Colon (tissue), 2 donors: ENCODE results near the gene CCL1.

Experiments used
- FAIRE-seq: peaks from 2 replicates; lab custom pipeline; 2012; peaks lifted over from hg19 to GRCh38; lab: Jason Lieb, UNC
- donor health status: control.
- donor health status: control.

CCL1 gene, protein sequence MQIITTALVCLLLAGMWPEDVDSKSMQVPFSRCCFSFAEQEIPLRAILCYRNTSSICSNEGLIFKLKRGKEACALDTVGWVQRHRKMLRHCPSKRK

DNA sequence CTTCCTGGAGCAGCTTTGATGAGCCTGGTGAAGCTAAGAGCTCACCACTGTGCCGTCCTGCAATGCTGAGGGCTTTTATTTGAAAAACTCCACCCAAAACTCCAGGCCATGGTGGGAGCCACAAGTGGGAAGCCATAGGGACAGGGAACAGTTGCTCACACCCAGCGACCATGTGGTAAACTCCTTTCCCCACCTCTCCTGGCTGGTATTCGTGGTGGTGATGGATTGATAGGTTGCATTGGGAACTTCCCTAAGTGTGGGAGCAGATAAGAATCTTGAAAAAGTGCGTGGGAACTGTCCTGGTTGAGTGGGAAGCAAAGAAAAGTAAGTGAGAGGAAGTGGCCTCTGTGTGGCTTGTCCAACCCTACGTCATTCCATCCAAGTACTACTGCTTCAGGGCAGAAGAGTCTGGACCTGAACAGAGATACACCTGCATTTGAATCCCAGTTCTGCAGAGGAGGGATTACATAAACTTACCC is at the start of gene CCL1:
TSS of gene CCL1 (minus strand) at position 51 of the 479 bp plus-strand sequence. CDS start 72 bp downstream, outside the sequence.
- no peak for FAIRE-seq

DNA sequence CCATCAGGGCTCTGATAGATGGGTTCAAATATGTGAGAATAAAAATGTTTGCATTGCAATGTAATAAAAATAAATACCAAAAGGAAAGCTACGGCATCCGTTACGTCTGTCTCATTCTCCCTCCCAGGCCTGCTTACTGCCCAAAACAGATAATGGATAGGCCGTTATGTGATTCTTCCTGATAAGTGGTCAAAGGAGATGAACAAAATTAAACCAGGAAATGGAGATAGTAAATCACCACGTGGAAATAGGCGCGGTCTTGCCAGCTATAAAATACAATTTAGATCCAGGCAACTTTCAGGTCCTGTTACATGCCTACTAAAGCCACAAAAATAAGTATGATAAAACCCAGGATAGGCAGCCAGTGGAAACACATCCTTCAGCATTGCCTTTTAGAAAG is 49.5 kb upstream of the CCL1 start:
- no peak for FAIRE-seq

DNA sequence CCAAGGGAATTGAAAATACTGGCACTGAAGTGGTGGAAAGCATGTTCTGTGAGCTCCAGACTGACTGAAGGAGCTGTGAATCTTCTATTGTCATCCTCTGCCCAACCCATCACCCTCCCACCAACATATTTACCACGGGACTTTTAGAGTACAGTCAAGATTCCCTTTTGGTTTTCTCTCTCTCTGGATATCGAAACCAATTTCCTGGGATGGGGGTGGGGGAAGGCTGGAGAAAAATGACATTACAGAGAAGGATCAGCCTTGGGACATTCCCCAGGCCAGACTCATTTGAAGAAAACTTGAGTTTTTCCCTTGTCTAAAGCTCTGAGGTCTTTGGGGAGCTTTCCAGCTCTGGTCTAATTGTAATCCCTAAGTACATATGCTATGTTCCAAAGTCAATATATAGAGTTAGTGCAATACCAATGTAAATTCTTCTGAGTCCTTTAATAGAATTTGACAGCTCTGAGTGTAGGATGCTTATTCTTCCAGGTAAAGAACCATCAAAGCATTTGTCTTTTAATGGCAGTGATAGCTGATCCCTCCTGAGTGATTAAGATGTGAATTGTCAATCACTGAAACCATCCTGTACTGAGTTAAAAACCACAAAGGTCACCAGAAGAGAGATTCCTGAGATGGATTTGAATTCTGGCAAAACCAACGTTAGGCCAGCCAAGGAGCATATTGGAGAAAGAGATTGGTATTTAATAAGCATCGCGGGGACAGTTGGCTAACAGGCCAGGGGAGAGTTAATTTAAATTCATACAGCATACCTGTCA is 48.8 kb upstream of the CCL1 start:
- no peak for FAIRE-seq

DNA sequence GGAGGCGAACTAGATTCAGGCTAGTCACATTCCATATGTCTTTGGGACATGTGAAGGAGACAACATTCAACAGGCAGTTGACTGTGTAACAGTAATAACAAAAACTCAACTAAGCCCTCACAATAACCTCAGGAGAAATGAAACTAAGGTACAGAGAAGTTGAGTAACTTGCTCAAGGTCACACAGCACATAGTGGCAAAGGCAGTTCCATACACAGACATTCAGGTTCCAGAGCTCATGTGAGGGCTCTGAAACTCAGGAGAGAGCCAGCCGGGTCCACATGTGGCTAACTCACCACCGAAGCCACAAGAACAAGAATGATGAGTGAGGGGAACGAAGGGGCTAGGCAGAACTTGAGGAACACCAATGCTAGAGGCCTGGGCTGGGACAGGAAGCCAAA is 46.3 kb upstream of the CCL1 start:
- no peak for FAIRE-seq

DNA sequence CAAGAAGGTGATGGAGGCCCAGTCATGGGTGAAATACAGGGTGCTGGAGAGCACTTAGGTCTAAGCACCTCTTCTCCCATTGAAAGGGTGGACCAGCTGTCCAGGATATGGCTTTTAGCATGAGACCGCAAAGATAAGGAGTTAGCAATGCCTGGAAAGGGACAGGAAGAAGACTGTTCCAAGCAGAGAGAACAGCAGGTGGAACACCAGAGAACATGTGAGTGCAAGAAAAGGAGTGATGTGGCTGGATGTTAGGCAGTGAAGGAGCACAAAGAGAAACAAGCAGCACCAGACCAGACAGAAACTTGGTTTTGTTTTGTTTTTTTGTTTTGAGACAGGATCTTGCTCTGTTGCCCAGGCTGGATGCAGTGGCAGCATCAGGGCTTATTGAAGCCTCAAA is 45.4 kb upstream of the CCL1 start:
- FAIRE-seq, result no peak

DNA sequence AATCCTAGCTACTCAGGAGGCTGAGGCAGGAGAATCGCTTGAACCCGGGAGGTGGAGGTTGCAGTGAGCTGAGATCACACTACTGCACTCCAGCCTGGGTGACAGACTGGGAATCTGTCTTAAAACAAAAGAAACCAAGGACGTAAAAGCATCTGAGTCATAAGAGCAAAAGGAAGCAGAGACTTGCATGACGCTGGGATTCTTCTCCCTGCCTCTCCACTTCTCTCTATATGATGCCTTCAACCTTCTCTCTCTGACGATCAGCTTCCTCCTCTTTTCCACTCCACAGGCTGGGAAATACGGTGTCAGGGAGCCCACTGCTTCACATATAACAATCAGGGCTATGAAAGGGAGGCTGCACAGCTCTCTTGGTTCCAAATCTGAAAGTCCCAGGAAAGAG is 43.2 kb upstream of the CCL1 start:
- FAIRE-seq, result no peak

DNA sequence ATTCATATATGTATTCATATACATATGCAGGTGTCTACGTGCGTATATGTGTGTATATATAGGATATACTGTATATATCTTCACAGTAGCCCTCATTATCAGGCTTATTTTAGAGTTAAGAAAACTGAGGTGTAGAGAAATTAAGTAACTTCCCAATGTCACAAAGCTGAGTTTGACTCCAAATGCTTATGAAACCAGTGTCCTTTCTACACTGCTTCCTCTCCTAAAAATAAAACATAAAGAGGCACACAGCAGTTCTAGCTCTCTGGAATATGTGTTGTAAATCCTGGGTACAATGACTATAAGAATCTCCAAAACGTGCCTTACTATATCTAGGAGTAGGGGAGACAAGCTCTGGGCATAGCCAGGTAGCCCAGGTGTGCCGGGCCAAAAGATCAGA is 40.0 kb upstream of the CCL1 start:
- no peak for FAIRE-seq

DNA sequence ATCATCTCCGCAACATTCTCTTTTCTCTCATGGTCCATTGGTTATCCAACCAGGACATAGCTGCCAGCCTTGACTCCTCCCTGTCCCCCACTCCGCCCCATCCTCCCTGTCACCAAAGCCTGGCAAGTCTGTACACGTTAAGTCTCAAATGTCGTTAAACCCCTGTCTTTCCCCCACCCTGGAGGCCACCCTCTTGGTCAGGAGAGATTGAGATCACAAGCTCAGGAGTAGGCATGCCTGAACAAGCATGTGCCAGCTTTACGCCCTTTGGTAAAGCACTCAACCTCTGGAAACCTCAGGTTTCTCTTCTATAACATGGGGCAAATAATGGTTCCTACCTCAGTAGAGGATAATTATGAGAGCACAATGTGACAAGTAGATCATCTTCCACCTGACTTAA is 38.1 kb upstream of the CCL1 start:
- FAIRE-seq, result no peak

DNA sequence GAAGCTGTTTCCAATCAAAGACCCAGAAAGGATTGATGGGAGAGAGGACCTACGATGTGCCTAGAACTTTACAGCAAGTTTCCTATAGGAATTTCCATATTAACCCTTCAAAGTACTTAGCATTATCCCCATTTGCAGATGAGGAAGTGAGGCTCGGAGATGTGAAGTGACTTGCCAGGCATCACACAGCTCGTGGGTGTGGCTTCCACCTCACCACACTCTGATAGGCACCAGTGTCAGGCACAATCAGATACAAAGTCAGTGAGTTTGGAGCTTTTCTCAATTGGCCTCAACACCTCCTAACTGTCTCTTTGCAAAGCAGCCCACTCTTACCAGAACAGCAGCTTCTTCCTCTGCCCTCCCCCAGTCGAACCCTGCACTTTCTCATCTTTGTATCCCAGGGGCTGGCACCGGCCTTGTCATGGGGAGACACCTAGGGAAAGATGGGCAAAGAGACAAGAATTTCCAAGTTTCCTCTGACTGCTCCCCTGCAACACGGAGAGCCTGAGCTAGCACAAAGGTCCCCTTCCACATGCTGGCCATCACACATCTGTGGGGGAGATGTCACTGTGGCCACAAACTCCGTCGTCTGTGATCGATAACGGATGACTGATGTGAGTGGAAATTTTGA is 37.4 kb upstream of the CCL1 start:
- no peak for FAIRE-seq

DNA sequence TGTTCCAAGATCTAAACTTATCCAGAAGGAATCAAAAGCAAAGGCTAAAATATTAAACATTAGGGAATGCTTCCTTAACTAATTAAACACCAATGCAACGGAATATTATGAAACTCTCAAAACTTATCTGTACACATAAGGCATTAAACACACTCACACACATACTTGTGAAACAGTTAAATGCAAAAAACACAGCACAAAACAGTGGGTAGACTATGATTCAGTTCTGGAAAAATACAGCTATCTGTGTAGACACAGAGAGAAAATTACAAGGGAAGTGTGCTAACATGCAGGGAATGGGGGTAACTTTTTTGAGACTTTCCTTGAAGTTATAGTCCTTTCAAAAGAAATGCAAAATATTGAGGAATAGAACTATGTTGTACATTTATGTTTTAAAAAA is 36.7 kb upstream of the CCL1 start:
- FAIRE-seq, result no peak

DNA sequence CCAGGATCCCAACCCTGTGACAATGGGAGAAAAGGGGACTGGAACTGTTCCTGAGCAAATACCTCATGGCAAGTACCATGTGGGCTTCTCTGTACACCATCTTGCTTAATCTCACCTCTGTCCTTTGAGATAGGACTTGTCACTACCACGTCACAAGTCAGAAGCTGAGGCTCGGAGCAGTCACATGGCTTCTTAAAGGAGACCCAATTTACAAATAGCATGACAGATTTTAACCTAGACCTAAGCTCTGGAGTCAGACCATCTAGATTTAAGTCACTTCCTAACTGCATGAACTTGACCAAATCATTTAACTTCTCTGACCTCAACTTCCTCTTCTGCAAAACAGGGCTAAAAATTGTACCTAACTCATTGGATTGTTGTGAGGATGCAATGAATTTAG is 36.0 kb upstream of the CCL1 start:
- no peak for FAIRE-seq

DNA sequence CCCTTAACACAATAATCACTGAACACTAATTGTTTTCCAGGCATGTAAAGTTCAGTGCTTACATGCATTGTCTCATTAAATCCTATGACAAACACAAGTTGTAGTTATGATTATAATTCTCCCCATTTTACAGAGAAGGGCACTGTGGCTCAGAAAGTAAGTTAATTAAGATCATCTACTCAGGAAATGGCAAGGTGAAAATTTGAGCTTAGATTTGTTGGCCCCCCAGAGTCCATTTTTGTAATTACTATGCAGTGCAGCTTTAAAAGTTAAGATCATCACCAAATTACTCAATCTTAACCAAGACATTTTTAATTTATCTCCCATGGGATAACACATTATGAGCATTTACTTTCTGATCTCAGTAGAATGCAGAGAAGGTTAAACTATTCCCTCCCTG is 34.2 kb upstream of the CCL1 start:
- no peak for FAIRE-seq

DNA sequence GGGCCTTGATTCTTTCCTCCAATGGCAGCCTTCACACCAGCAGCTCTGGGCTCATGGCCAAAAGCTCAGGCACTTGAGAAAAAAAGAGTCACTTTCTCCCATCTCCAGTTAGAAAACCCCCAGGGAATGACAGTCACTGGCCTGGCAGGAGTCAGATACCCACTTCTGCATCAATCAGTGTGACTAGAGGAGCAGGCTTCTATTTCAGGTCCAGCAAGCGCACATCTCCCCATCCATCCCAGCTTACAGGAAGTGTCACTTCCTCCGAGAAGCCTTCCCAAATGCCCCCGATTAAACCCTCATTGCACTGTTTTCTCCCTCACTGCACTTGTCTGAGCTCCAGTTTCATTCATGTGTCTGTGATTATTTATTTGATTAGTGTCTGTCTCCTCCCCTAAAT is 30.4 kb upstream of the CCL1 start:
- no peak for FAIRE-seq

DNA sequence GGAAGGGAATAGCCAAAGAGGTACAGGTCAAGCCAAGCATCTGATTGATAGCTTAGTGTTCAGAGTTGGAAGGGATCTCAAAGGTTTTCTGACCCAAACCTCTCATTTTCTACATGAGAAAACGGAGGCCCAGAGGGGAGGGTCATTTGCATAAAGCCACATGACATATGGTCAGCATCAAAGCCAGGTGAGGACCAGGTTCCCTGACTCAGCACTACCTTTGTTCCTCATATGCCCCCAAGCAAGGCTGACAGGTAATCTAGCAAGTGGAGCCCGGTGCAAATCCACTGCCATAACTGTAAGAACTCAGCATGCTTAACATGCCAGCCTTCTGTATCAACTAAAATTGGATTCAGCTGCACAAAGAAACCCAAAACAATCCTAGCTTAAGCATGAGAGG is 28.2 kb upstream of the CCL1 start:
- no peak for FAIRE-seq

DNA sequence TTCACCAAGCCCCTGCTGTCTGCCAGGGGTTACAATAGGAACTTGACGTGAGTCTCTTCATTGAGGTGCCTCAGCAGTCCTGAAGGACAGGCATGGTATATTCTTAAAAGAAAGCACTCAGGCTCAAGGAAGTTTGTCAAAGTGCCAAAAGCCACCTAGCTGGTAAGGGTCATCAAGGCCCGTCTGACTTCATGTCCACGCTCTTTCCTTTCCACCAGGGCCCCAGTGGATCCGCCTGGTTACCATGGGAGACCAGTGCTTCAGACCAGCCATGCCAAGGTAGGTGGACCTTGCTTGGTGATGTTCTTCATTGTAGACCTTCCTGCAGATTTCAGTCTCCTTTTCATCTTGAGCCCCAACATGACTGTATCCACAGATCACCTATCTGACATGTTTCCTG is 27.6 kb upstream of the CCL1 start:
- FAIRE-seq, result no peak

DNA sequence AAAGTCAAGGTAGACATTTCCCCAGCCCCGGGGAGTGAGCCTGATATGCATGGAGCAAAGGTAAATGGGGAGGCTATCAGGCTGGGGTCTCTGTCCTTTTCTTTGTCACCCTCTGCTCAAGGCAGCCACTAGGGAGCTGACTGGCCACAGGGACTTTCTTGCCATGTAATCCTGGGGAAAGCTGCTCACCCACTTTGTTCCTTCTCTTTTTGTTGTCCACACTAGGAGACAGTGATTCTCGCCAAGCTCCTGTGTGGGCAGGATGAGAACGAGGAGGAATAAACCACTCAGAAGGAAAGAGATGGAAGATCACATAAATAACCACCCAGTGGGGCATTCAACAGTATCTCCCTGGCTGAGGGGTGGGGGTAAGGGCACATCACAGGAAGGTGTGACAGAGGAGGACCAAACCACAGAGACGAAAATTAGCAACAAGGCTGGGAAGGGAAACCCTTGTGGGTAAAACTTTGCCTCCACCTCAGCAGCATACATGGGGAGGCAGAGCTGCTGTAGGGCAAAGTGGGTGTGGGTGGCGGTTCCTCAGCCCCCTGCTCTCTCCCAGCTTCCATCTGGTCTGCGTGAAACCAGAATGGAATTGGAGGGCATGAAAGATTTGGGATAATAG is 26.2 kb upstream of the CCL1 start:
- no peak for FAIRE-seq

DNA sequence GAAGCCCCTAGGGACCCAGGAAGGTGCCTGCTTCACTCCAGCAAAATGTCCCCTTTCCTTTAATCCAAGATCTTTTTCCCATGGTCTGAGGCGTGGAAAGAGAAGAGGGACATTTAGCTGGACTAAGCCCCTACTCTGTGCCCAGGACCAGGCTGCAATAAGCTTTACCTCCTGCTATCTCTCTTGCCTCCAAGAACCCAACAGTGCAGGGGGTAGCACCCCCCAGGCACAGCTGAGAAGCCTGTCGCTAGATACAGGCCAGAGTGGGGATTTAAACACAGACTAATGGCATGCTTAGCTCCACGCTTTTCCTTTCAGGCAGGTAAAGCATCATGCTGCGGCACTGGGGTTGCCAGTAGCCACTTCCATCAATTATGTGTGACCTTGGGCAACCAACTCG is 24.5 kb upstream of the CCL1 start:
- FAIRE-seq, result no peak

DNA sequence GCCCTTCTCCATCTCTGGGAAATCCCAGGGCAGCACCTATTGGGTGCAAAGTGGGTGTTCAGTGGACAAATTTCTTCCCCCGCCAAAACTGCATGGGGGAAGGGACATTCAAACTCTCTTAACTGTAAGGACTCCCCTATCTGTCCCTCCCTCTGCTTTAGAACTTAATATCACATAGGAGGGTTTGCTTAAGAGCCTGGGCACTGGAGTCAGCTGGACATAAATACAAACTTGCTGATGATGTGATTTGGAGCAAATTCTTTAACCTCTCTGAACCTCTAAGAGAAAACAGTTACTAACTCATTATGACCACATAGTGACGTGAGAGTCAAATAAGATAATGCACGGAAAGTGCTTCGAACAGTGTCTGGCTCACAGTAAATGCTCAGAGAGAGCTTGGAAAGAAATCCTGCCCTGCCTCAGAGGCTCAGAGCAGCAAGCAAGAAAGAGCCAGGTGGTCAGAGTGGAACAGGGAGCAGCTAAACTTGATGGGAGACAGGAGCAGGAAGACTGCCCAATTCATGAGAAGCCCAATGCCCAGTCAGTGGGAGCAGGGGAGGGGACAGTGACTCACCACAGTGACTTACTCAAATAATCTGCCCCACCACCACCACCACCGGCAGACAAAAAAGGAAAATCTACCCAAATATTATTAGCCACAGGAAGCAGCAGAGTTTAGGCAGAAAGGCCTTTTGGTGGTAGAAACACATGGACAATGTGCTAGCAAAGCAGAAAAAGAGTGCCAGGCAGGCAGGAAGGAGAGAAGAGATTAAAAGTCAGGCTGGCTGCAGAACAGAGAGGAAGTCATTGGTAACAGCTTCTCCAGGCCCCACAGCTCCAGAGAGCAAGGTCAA is 23.9 kb upstream of the CCL1 start:
- FAIRE-seq, result no peak

DNA sequence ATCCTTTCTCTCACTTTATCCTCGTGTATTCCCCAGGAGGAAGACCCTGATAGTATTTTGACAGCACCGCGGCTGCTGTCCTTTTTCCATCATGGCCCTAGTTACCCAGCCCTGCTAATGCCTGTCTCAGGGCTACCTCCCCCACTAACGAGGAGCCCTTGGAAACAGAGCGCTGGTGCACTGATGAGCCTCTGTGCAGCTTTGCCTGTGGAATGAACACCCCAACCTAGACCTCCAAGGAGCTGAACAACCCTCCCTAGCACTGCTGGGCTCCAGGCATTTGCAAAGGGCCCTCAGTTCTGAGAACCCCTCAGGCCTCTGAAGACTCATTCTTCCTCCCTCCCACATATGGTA is 23.3 kb upstream of the CCL1 start:
- no peak for FAIRE-seq

DNA sequence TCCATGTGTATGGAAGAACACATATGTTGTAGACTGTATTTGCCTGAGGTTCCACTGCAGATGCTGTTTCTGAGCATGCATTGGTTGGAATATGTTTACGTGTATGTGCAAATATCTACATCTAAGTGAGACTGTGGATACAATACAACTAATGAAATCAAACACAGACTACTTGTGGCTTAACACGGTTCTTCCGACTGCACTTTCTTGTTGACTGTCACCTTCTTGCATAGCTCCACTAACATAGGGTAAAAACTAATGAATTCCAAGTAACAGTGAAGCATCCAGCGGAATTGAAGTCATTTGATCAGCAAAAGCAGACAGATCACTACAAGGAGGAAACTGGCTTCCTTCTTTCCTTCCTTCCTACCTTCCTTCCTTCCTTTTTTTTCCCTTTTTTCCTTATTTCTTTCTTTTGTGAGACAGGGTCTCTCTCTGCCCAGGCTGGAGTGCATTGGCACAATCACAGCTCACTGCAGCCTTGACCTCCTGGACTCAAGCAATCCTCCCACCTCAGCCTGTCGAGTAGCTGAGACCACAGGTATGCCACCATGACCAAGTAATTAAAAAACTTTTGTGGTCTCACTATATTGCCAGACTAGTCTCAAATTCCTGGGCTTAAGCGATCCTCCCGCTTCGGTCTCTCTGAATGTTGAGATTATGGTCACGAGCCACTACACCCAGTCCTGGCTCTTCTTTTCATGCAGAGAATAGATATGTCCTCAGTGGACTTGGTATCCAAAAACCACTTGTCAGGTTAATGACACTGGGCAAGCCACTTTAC is 22.0 kb upstream of the CCL1 start:
- FAIRE-seq, result no peak

DNA sequence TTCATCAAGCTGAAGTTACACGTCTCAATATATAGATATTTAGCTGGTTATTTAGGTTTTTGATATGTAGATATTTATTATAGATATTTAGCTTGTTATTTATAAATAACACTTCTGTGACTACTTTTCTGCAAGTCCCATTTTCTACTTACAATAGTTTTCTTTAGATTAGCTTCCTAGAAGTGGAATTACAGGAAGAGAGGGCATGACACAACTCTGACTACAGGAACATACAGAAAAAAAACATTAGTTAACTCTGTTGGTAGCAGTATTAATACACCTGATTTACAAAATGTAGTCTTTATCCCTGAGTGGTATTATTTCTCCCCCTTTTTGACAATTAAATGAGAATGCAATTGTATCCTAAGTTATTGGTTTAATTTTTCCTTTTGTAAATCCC is 21.2 kb upstream of the CCL1 start:
- no peak for FAIRE-seq

DNA sequence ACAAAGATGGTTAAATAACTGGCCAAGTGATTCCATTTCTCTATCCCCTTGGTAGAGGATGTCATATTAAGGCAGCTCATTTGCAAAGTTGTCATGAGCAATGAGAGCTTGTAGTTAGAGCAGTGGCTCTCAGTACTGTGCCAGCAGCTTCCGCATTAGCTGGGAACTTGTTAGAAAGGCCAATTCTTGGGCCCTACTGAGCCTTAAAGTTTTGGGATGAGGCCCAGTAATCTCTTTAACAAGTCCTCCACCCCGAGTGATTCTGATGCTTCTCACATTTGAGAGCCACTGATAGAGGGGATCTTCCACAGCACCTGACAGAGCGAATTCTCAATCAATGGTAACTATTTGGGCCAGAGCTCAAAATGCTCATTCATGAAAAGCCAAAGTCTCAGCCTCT is 20.2 kb upstream of the CCL1 start:
- FAIRE-seq, result no peak
